Endothelial cell (in vitro differentiated cells): Measurements from ENCODE around the gene TMX1. TPM values are rescaled to one million over a fixed set of nuclear protein-coding genes. Genes with fewer than 3 reads are reported as not detected.

ENCODE experiments used
- DNase-seq: peaks from one replicate; pipeline ENCODE4 v3.0.0; 2021; ENCODE audit warnings: low spot score
- H3K27ac Mint-ChIP-seq: one replicate; pipeline ENCODE4 v1.8.0; 2021; ENCODE audit warnings: mixed read lengths, inconsistent platforms; ENCODE audit not compliant: unreplicated experiment
- H3K27me3 Mint-ChIP-seq: one replicate; pipeline ENCODE4 v1.8.0; 2021; ENCODE audit warnings: mild to moderate bottlenecking, moderate library complexity, mixed read lengths, inconsistent platforms; ENCODE audit not compliant: unreplicated experiment
- H3K36me3 Mint-ChIP-seq: one replicate; pipeline ENCODE4 v1.8.0; 2021; ENCODE audit warnings: mild to moderate bottlenecking, low read depth, mixed read lengths, inconsistent platforms; ENCODE audit not compliant: unreplicated experiment
- H3K4me1 Mint-ChIP-seq: one replicate; pipeline ENCODE4 v1.8.0; 2021; ENCODE audit warnings: mild to moderate bottlenecking, mixed read lengths, inconsistent platforms; ENCODE audit not compliant: unreplicated experiment
- H3K4me3 Mint-ChIP-seq: one replicate; pipeline ENCODE4 v1.8.0; 2021; ENCODE audit warnings: mild to moderate bottlenecking, mixed read lengths, inconsistent platforms; ENCODE audit not compliant: unreplicated experiment
- H3K9me3 Mint-ChIP-seq: one replicate; pipeline ENCODE4 v1.8.0; 2021; ENCODE audit warnings: mixed read lengths, inconsistent platforms; ENCODE audit not compliant: unreplicated experiment
- long read RNA-seq: library from polyadenylated mRNA; unstranded; transcript quantifications from one replicate; pipeline ENCODE4 v2.0.0, GENCODE V29; 2020; ENCODE audit not compliant: unreplicated experiment
- total RNA-seq: library from RNA; stranded (reverse); fragmentation: NEBNext Ultra II Directional; extraction: Animal tissue kit (Norgen Biotek cat#: 25700); gene quantifications from one replicate; pipeline ENCODE4 v1.2.1, GENCODE V29; 2021; ENCODE audit not compliant: unreplicated experiment
- TF ChIP-seq, protein P1 (sequence below): fragments of 200-600 bp; sonication (generic); IDR thresholded peaks from one replicate; pipeline ENCODE4 v1.5.0; 2021; ENCODE audit warnings: antibody characterized with exemption; ENCODE audit not compliant: unreplicated experiment

TMX1 gene, protein sequence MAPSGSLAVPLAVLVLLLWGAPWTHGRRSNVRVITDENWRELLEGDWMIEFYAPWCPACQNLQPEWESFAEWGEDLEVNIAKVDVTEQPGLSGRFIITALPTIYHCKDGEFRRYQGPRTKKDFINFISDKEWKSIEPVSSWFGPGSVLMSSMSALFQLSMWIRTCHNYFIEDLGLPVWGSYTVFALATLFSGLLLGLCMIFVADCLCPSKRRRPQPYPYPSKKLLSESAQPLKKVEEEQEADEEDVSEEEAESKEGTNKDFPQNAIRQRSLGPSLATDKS
- total RNA-seq, result 17.4 TPM
- long read RNA-seq, transcript TMX1-201 (8 exons, 3,995 nt), result major isoform, 20 of 21 reads
- long read RNA-seq, partial matches to known transcripts, result 0 of 21 reads
- long read RNA-seq, other reads (novel, unspliced or antisense), result 1 of 21 reads

DNA sequence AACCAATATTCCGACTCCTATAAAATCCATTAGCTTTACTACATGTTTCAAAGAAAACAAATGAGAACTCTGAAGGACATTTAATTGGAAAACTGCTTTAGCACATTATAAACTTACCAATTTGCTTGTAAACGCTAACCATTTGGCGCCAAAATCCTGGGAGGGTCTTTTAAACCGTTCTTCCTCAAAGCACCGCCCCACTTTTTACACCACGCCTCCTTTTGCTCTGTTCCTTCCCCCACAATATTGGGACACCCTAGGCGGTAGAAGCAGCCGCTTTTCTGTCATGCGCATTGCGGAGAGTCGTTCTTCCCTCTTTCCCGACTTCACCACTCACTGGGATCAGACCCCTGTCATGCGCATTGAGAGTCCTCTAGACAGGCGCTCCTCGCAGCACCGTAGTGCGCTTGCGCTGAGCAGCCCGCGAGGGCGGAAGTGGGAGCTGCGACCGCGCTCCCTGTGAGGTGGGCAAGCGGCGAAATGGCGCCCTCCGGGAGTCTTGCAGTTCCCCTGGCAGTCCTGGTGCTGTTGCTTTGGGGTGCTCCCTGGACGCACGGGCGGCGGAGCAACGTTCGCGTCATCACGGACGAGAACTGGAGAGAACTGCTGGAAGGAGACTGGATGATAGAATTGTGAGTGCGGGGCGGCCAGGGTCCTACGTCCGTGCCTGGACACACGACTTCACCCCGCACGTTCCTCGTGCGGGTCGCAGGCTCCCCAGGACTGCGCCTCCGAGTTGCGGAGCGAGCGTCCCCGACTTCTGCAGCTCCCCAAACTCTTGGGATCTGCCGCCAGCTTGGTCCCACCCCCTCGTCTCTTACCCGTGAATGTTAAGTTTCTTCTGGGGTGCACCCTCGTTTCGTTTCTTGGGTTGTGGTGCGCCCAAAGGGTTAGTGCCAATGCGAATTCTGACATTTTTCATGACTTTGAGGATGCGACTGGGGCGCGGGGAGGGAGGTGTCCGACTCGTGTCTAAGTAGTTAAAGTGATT lies at the start of gene TMX1:
TMX1 (plus strand) TSS at position 435 of the 991 bp plus-strand sequence; CDS start at position 481, 46 bp downstream.
- Mint-ChIP-seq H3K27me3 (no peaks in the 10 kb centered on the region), H3K9me3 (no peaks in the 10 kb centered on the region), H3K36me3 (no peaks in the 10 kb centered on the region), H3K27ac (no peak within 1 kb of the TSS), H3K4me1 (peaks cover 4% of the 10 kb centered on the region), H3K4me3 (no peak within 1 kb of the TSS)
- peak; percentile 95 for DNase-seq
- TF ChIP-seq, protein P1, sequence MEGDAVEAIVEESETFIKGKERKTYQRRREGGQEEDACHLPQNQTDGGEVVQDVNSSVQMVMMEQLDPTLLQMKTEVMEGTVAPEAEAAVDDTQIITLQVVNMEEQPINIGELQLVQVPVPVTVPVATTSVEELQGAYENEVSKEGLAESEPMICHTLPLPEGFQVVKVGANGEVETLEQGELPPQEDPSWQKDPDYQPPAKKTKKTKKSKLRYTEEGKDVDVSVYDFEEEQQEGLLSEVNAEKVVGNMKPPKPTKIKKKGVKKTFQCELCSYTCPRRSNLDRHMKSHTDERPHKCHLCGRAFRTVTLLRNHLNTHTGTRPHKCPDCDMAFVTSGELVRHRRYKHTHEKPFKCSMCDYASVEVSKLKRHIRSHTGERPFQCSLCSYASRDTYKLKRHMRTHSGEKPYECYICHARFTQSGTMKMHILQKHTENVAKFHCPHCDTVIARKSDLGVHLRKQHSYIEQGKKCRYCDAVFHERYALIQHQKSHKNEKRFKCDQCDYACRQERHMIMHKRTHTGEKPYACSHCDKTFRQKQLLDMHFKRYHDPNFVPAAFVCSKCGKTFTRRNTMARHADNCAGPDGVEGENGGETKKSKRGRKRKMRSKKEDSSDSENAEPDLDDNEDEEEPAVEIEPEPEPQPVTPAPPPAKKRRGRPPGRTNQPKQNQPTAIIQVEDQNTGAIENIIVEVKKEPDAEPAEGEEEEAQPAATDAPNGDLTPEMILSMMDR, result no peak

DNA sequence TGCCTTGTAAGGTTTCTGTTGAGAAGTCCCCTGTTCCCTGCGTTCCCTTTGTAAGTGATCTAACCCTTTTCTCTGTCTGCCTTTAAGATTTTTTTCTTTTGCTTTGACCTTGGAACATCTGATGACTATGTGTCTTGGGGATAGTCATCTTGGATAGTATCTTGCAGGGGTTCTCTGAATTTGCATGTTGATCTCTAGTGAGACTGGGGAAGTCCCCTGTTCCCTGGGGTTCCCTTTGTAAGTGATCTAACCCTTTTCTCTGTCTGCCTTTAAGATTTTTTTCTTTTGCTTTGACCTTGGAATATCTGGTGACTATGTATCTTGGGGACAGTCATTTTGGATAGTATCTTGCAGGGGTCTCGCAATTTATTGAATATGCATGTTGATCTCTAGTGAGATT lies 38.2 kb upstream of the TMX1 start:
- no peak for DNase-seq
- no peaks in the 10 kb centered on the region for H3K9me3 Mint-ChIP-seq
- peaks cover 7% of the 10 kb centered on the region for H3K4me1 Mint-ChIP-seq
- no peak overlapping the region for H3K4me3 Mint-ChIP-seq
- no peaks in the 10 kb centered on the region for H3K27me3 Mint-ChIP-seq
- H3K36me3 Mint-ChIP-seq, result no peaks in the 10 kb centered on the region
- TF ChIP-seq, protein P1, result no peak
- no peak overlapping the region for H3K27ac Mint-ChIP-seq

DNA sequence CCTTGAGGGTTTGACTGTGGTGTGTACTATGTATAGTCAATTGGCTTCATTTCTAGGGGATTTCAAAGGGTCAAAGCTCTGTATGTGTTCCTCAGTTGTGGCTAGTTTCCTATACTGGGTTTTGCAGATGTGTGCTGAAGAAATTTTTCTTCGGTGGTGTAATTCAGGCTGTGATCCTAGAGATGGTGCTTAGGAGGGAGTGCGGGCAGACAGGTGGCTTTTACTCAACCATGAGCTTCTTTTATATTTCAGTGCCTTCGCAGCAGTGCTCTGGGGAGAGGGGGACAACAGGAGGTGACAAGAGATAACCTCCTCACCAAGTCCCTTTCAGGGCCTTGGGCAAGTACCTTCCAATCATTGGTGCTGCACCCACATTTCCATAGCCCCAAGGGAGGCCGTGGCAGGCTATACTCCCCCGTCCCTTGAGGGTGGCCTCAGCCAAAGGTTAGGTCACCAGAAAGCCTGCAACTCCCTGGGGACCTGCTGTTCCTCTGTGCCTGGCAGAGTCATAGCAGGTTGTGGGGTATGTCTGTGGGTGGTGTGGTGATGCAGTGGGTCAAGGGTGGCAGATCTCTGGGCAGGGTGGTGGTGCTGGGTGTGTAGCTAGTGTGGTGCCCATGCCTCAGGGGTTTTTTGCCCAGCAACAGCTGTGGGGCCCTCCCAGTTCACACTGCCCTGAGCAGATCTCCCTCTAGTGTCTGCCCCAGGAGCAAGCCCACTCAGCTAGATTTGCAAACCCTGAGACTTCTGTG lies 37.0 kb upstream of the TMX1 start:
- H3K4me1 Mint-ChIP-seq, result peaks cover 6% of the 10 kb centered on the region
- DNase-seq, result no peak
- no peaks in the 10 kb centered on the region for H3K9me3 Mint-ChIP-seq
- TF ChIP-seq, protein P1, result no peak
- no peak overlapping the region for H3K4me3 Mint-ChIP-seq
- H3K27ac Mint-ChIP-seq, result no peak overlapping the region
- no peaks in the 10 kb centered on the region for H3K36me3 Mint-ChIP-seq
- H3K27me3 Mint-ChIP-seq, result no peaks in the 10 kb centered on the region

DNA sequence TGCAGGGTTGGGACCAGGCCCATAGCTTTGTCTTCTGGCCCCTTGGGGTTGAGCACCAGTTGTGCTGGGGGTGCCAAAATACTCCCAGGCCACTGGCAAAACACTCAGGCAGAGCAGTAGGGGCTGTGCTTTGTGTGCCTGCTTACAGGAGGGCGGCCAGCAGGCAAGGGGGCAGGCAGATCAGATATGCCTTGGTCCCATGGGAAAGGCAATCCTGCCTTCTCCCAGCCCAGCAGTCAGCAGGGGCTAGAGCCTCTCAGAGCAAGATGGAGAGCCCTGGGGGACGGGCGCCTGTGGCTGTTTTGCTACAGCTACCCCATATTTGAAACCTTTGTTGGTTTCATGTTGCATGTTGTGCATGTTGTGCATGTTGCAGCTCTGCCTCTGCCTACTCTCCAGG lies 36.2 kb upstream of the TMX1 start:
- peaks cover 4% of the 10 kb centered on the region for H3K4me1 Mint-ChIP-seq
- H3K27ac Mint-ChIP-seq, result no peak overlapping the region
- no peaks in the 10 kb centered on the region for H3K36me3 Mint-ChIP-seq
- DNase-seq, result no peak
- H3K27me3 Mint-ChIP-seq, result no peaks in the 10 kb centered on the region
- H3K4me3 Mint-ChIP-seq, result no peak overlapping the region
- TF ChIP-seq, protein P1, result no peak
- no peaks in the 10 kb centered on the region for H3K9me3 Mint-ChIP-seq
